ENCODE data around the gene DOCK1. TPM values are rescaled to one million over a fixed set of nuclear protein-coding genes. Genes with fewer than 3 reads are reported as not detected.

Gene DOCK1
- total RNA-seq, 4 donors from 2014 or later, result 4.3 to 6.0 (median 4.8) TPM

GRCh38 chr10:127153181-127153580 lies 248.0 kb downstream of the DOCK1 start:
- Histone ChIP-seq H3K27me3 (no peaks in the 10 kb centered on the region), H3K4me3 (no peak overlapping the region), H3K36me3 (no peaks in the 10 kb centered on the region), H3K9me3 (no peaks in the 10 kb centered on the region), H3K4me1 (no peaks in the 10 kb centered on the region), H3K27ac (no peak overlapping the region)
- TF ChIP-seq, protein P1, sequence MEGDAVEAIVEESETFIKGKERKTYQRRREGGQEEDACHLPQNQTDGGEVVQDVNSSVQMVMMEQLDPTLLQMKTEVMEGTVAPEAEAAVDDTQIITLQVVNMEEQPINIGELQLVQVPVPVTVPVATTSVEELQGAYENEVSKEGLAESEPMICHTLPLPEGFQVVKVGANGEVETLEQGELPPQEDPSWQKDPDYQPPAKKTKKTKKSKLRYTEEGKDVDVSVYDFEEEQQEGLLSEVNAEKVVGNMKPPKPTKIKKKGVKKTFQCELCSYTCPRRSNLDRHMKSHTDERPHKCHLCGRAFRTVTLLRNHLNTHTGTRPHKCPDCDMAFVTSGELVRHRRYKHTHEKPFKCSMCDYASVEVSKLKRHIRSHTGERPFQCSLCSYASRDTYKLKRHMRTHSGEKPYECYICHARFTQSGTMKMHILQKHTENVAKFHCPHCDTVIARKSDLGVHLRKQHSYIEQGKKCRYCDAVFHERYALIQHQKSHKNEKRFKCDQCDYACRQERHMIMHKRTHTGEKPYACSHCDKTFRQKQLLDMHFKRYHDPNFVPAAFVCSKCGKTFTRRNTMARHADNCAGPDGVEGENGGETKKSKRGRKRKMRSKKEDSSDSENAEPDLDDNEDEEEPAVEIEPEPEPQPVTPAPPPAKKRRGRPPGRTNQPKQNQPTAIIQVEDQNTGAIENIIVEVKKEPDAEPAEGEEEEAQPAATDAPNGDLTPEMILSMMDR (IDR thresholded peaks at IDR 0.05 in 4 of 5, conservative IDR thresholded peaks at IDR 0.05 in 1 of 5), result no peak
- DNase-seq (no peak), ATAC-seq (no peak)
- in situ Hi-C loops (cut with MboI; ENCODE audit: low sequenced_read_pairs in 4 of 4), result no loop called here
- intact Hi-C loops (cut with DNase I; ENCODE audit: low total_unique reads), result no loop called here

GRCh38 chr10:127154831-127155620 lies 249.8 kb downstream of the DOCK1 start:
- intact Hi-C loops (cut with DNase I; ENCODE audit: low total_unique reads), result no loop called here
- no peak for DNase-seq
- no peak for ATAC-seq

DNA sequence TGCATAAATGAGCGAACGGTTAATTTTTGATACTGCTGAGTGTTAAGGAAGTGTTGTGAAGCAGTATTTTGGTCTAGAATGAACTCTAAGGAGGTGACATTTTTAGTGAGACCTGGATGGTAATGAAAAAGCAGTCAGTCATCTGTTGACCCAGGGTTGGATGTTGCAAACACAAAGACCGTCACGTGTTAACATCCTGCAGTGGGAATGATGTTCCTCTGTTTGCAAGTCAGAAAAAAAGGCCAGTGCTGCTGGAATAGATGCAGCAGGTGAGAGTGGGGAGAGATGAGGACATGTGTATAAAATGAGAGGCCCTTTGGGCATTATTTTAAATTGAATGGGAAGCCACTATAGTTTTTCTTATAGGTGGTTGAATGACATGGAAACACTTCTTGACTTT lies 251.9 kb downstream of the DOCK1 start:
- H3K9me3 ChIP-seq, result no peaks in the 10 kb centered on the region
- no peak for ATAC-seq
- H3K27me3 ChIP-seq, result no peaks in the 10 kb centered on the region
- intact Hi-C loops (cut with DNase I; ENCODE audit: low total_unique reads), result no loop called here
- no peaks in the 10 kb centered on the region for H3K4me1 ChIP-seq
- no peak overlapping the region for H3K4me3 ChIP-seq
- in situ Hi-C loops (cut with MboI; ENCODE audit: low sequenced_read_pairs in 4 of 4), result no loop called here
- H3K27ac ChIP-seq, result no peak overlapping the region
- no peaks in the 10 kb centered on the region for H3K36me3 ChIP-seq
- no peak for DNase-seq
- TF ChIP-seq, protein P1 (IDR thresholded peaks at IDR 0.05 in 4 of 5, conservative IDR thresholded peaks at IDR 0.05 in 1 of 5), result no peak

More at GRCh38 chr10:127154831-127155620, 249.8 kb downstream of the DOCK1 start:
- Histone ChIP-seq H3K4me1 (no peaks in the 10 kb centered on the region), H3K36me3 (no peaks in the 10 kb centered on the region), H3K27ac (no peak overlapping the region), H3K27me3 (no peaks in the 10 kb centered on the region), H3K4me3 (no peak overlapping the region), H3K9me3 (no peaks in the 10 kb centered on the region)
- no peak for TF ChIP-seq POLR2A (IDR thresholded peaks at IDR 0.05)
- TF ChIP-seq, protein P1 (IDR thresholded peaks at IDR 0.05 in 4 of 5, conservative IDR thresholded peaks at IDR 0.05 in 1 of 5), result no peak
- in situ Hi-C loops (cut with MboI; ENCODE audit: low sequenced_read_pairs in 4 of 4), result no loop called here

GRCh38 chr10:127157506-127158200 lies 252.4 kb downstream of the DOCK1 start:
- in situ Hi-C loops (cut with MboI; ENCODE audit: low sequenced_read_pairs in 4 of 4) (no loop called here), intact Hi-C loops (cut with DNase I; ENCODE audit: low total_unique reads) (no loop called here)
- H3K9me3 ChIP-seq, result no peaks in the 10 kb centered on the region
- no peak for DNase-seq
- no peaks in the 10 kb centered on the region for H3K36me3 ChIP-seq
- TF ChIP-seq, protein P1 (IDR thresholded peaks at IDR 0.05 in 4 of 5, conservative IDR thresholded peaks at IDR 0.05 in 1 of 5), result no peak
- TF ChIP-seq POLR2A (IDR thresholded peaks at IDR 0.05), result no peak
- no peaks in the 10 kb centered on the region for H3K4me1 ChIP-seq
- no peak overlapping the region for H3K4me3 ChIP-seq
- no peaks in the 10 kb centered on the region for H3K27me3 ChIP-seq
- no peak overlapping the region for H3K27ac ChIP-seq
- ATAC-seq, result no peak

Measured in gastrocnemius medialis (tissue), 4 donors.